Chondrocyte (in vitro differentiated cells): ENCODE results near the gene NT5DC1. TPM values are rescaled to one million over a fixed set of nuclear protein-coding genes. Genes with fewer than 3 reads are reported as not detected.
A peak's percentile ranks its signal among the peaks of the same experiment; 100 is the strongest.

Experiments
- DNase-seq: peaks from one replicate; pipeline ENCODE4 v3.0.0; 2021; ENCODE audit warnings: mixed read lengths, low spot score
- H3K27ac Mint-ChIP-seq: one replicate; pipeline ENCODE4 v1.8.0; 2021; ENCODE audit warnings: mild to moderate bottlenecking, moderate library complexity, mixed read lengths; ENCODE audit not compliant: unreplicated experiment
- H3K27me3 Mint-ChIP-seq: 2 replicates; pipeline ENCODE4 v1.8.0; 2021; ENCODE audit warnings: low read depth, mixed read lengths
- H3K36me3 Mint-ChIP-seq: 2 replicates; pipeline ENCODE4 v1.8.0; 2021; ENCODE audit warnings: low read depth, mixed read lengths
- H3K4me1 Mint-ChIP-seq: 2 replicates; pipeline ENCODE4 v1.8.0; 2021; ENCODE audit warnings: low read depth, mild to moderate bottlenecking, mixed read lengths
- H3K4me3 Mint-ChIP-seq: one replicate; pipeline ENCODE4 v1.8.0; 2021; ENCODE audit warnings: mild to moderate bottlenecking, moderate library complexity, mixed read lengths; ENCODE audit not compliant: unreplicated experiment
- H3K9me3 Mint-ChIP-seq: 2 replicates; pipeline ENCODE4 v1.8.0; 2021; ENCODE audit warnings: low read depth, mixed read lengths
- CTCF ChIP-seq: fragments of 200-600 bp; sonication (generic); IDR thresholded peaks from 2 replicates; pipeline ENCODE4 v1.5.0; 2021; ENCODE audit warnings: antibody characterized with exemption, mild to moderate bottlenecking, moderate library complexity
- total RNA-seq: library from RNA; stranded (reverse); gene quantifications from 3 replicates; pipeline ENCODE4 v1.2.1, GENCODE V29; 2021

Gene NT5DC1
- total RNA-seq, 1 donor from 2014 or later = 20.6 TPM

- Mint-ChIP-seq H3K4me3 (peak overlapping the region; percentile 80), H3K27me3 (no peaks in the 10 kb centered on the region), H3K36me3 (peaks cover 2% of the 10 kb centered on the region), H3K27ac (peak overlapping the region; percentile 71), H3K4me1 (peaks cover 33% of the 10 kb centered on the region), H3K9me3 (no peaks in the 10 kb centered on the region)
- TF ChIP-seq CTCF = no peak
- no peak for DNase-seq
Measured at GRCh38 chr6:116101302-116101718, 657 bp downstream of the NT5DC1 start.

- no peak for DNase-seq
- Mint-ChIP-seq H3K27me3 (no peaks in the 10 kb centered on the region), H3K9me3 (no peaks in the 10 kb centered on the region), H3K27ac (peak overlapping the region; percentile 71), H3K4me1 (peaks cover 38% of the 10 kb centered on the region), H3K36me3 (peaks cover 2% of the 10 kb centered on the region), H3K4me3 (peak overlapping the region; percentile 80)
- TF ChIP-seq CTCF = no peak
Measured at GRCh38 chr6:116101790-116102189, 1.1 kb downstream of the NT5DC1 start.

GRCh38 chr6:116102873-116103272, 2.2 kb downstream of the NT5DC1 start:
- TF ChIP-seq CTCF = no peak
- Mint-ChIP-seq H3K36me3 (peaks cover 3% of the 10 kb centered on the region), H3K4me1 (peaks cover 40% of the 10 kb centered on the region), H3K9me3 (no peaks in the 10 kb centered on the region), H3K27me3 (no peaks in the 10 kb centered on the region), H3K4me3 (no peak overlapping the region), H3K27ac (no peak overlapping the region)
- no peak for DNase-seq

GRCh38 chr6:116104636-116105035, 4.0 kb downstream of the NT5DC1 start:
- DNase-seq = no peak
- peaks cover 40% of the 10 kb centered on the region for H3K4me1 Mint-ChIP-seq
- no peaks in the 10 kb centered on the region for H3K9me3 Mint-ChIP-seq
- TF ChIP-seq CTCF = no peak
- no peak overlapping the region for H3K27ac Mint-ChIP-seq
- H3K4me3 Mint-ChIP-seq = no peak overlapping the region
- H3K27me3 Mint-ChIP-seq = no peaks in the 10 kb centered on the region
- peaks cover 10% of the 10 kb centered on the region for H3K36me3 Mint-ChIP-seq

- DNase-seq = no peak
- H3K9me3 Mint-ChIP-seq = no peaks in the 10 kb centered on the region
- no peak overlapping the region for H3K4me3 Mint-ChIP-seq
- H3K27ac Mint-ChIP-seq = no peak overlapping the region
- peaks cover 11% of the 10 kb centered on the region for H3K36me3 Mint-ChIP-seq
- TF ChIP-seq CTCF = no peak
- H3K27me3 Mint-ChIP-seq = no peaks in the 10 kb centered on the region
- H3K4me1 Mint-ChIP-seq = peaks cover 37% of the 10 kb centered on the region
Measured at GRCh38 chr6:116105247-116105646, 4.6 kb downstream of the NT5DC1 start.
